OCI-LY7 (cell line): Measurements from ENCODE around the gene ANKRD22.

Experiments used
- EZH2phosphoT487 ChIP-seq: fragments of 200-600 bp; sonication (generic); IDR thresholded peaks from 2 replicates; pipeline ENCODE4 v1.6.1; 2018; ENCODE audit warnings: low read depth, borderline replicate concordance, mild to moderate bottlenecking, mixed run types, antibody characterized with exemption, low read length, moderate library complexity, mixed read lengths
- TF ChIP-seq, protein P1 (sequence below): fragments of 200-600 bp; sonication (generic); conservative IDR thresholded peaks from 2 replicates; pipeline ENCODE4 v1.5.1; 2014; ENCODE audit warnings: mild to moderate bottlenecking, antibody characterized with exemption, low read length, moderate library complexity, mixed read lengths

DNA sequence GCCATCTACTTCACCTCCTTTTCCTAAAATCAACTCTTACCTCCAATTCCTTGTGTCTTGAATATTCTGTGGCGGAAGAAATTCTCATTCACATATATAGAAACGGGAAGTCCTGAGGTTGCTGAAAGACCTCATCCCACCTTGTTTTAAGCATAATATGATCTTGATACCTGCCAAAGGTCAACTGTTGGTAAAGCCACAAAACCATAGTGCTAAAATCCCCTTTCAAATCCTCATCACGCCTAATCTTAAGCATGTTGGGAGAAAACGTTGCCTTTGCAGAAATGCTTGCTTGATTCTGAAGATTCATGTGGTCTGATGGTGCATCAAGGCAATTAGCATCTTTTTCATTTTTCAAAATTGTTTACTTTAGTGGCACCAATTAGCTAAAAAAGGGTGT is 8.5 kb downstream of the ANKRD22 start:
- TF ChIP-seq, protein P1, sequence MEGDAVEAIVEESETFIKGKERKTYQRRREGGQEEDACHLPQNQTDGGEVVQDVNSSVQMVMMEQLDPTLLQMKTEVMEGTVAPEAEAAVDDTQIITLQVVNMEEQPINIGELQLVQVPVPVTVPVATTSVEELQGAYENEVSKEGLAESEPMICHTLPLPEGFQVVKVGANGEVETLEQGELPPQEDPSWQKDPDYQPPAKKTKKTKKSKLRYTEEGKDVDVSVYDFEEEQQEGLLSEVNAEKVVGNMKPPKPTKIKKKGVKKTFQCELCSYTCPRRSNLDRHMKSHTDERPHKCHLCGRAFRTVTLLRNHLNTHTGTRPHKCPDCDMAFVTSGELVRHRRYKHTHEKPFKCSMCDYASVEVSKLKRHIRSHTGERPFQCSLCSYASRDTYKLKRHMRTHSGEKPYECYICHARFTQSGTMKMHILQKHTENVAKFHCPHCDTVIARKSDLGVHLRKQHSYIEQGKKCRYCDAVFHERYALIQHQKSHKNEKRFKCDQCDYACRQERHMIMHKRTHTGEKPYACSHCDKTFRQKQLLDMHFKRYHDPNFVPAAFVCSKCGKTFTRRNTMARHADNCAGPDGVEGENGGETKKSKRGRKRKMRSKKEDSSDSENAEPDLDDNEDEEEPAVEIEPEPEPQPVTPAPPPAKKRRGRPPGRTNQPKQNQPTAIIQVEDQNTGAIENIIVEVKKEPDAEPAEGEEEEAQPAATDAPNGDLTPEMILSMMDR, result no peak
- TF ChIP-seq EZH2phosphoT487, result no peak
